ENCODE measurements around the gene KRT26.

GRCh38 chr17:40818733-40819527 is 46.9 kb upstream of the KRT26 start:
- TF ChIP-seq CTCF (IDR thresholded peaks at IDR 0.05) (no peak), POLR2A (IDR thresholded peaks at IDR 0.05) (no peak)

Data from lower leg skin (tissue), 3 donors.